ENCODE measurements around the gene MARCO. TPM values are rescaled to one million over a fixed set of nuclear protein-coding genes. Genes with fewer than 3 reads are reported as not detected.

MARCO gene
- total RNA-seq, 1 experiment from 2014 or later = not detected

DNA sequence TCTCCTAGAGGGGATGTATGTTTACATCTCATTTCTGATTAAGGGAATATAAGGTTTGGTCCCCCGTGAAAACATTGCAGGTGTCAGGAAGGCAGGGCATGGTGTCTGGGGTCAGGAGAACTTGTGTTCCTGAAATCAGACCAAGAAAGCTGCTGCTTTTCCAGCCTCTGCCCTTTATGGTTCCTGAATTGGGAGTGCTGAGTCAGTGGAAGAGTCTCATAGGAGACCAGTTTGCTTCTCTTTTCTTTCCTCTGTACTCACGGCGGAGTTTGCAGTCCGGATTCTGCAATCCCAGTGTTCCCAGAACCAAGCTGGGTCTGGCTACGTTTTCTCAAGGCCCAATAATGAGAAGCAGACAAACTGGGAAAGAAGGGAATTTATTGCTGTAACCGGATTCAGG, 5.1 kb upstream of the MARCO start:
- Mint-ChIP-seq H3K36me3 (ENCODE audit: insufficient read depth in 1 of 3, low read depth in 3 of 3) (peaks cover 0 to 9% (median 2%) of the 10 kb centered on the region in 3 experiments; a peak in 3 of 7 replicates), H3K9me3 (peaks cover 10 to 11% of the 10 kb centered on the region in 2 experiments), H3K27me3 (ENCODE audit: low read depth) (peaks cover 9% of the 10 kb centered on the region; the same call in 1 of the 2 replicates), H3K4me3 (no peak overlapping the region), H3K4me1 (no peaks in the 10 kb centered on the region), H3K27ac (no peak overlapping the region)
- Histone ChIP-seq H3K4ac (ENCODE audit: low read depth, low read length) (no peak overlapping the region), H2BK12ac (ENCODE audit: insufficient read length, low read depth, low read length) (no peak overlapping the region), H4K8ac (replicated peaks; ENCODE audit: insufficient read length, low read depth, low read length) (no peak overlapping the region), H3K79me1 (ENCODE audit: insufficient read depth, low read depth, low read length, poor library complexity, severe bottlenecking) (no peaks in the 10 kb centered on the region), H2AK5ac (ENCODE audit: insufficient read length, low read length) (no peak overlapping the region), H3T11ph (ENCODE audit: low read length) (no peak overlapping the region), H3K23ac (ENCODE audit: insufficient read length, low read depth, low read length) (no peak overlapping the region), H3K23me2 (ENCODE audit: insufficient read length, low read depth, low read length, poor library complexity, severe bottlenecking) (no peaks in the 10 kb centered on the region), H2BK15ac (ENCODE audit: low read depth, low read length) (no peak overlapping the region), H4K20me1 (ENCODE audit: control insufficient read depth, insufficient read depth, insufficient read length) (no peaks in the 10 kb centered on the region), H4K5ac (ENCODE audit: insufficient read length, low read depth, low read length) (no peak overlapping the region), H2BK120ac (ENCODE audit: low read depth, low read length, poor library complexity, severe bottlenecking) (no peak overlapping the region), H3K27me3 (ENCODE audit: insufficient read depth, low read length) (no peaks in the 10 kb centered on the region), H3K27ac (ENCODE audit: insufficient read length, low read depth, low read length) (no peak overlapping the region), H2AFZ (ENCODE audit: low read length) (no peak overlapping the region), H3K4me1 (ENCODE audit: insufficient read depth, low read length) (no peaks in the 10 kb centered on the region), H2BK5ac (ENCODE audit: insufficient read length, low read length) (no peak overlapping the region), H3K79me2 (ENCODE audit: insufficient read depth, low read length) (no peaks in the 10 kb centered on the region), H3K9ac (ENCODE audit: extremely low read depth, insufficient read length, low read length) (no peak overlapping the region), H2BK20ac (ENCODE audit: low read depth, low read length, poor library complexity, severe bottlenecking) (no peak overlapping the region), H4K91ac (ENCODE audit: insufficient read length, low read depth, low read length) (no peak overlapping the region), H3K4me2 (ENCODE audit: insufficient read depth, insufficient read length, low read length) (no peak overlapping the region), H3K9me3 (ENCODE audit: control insufficient read depth, low read depth, low read length) (peaks cover 8% of the 10 kb centered on the region), H3K14ac (ENCODE audit: insufficient read depth, low read length) (no peak overlapping the region), H3K18ac (ENCODE audit: insufficient read length, low read depth, low read length) (no peak overlapping the region), H3K56ac (ENCODE audit: insufficient read length, low read depth, low read length) (no peak overlapping the region)
- no CpG with 5 or more reads among the region's 6 CpGs for WGBS (ENCODE audit: extremely low coverage, insufficient read length, low lambda C conversion rate)
- TF ChIP-seq, protein P1, sequence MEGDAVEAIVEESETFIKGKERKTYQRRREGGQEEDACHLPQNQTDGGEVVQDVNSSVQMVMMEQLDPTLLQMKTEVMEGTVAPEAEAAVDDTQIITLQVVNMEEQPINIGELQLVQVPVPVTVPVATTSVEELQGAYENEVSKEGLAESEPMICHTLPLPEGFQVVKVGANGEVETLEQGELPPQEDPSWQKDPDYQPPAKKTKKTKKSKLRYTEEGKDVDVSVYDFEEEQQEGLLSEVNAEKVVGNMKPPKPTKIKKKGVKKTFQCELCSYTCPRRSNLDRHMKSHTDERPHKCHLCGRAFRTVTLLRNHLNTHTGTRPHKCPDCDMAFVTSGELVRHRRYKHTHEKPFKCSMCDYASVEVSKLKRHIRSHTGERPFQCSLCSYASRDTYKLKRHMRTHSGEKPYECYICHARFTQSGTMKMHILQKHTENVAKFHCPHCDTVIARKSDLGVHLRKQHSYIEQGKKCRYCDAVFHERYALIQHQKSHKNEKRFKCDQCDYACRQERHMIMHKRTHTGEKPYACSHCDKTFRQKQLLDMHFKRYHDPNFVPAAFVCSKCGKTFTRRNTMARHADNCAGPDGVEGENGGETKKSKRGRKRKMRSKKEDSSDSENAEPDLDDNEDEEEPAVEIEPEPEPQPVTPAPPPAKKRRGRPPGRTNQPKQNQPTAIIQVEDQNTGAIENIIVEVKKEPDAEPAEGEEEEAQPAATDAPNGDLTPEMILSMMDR (conservative IDR thresholded peaks at IDR 0.05) = no peak
- DNase-seq = no peak
